ENCODE data around the gene BNC2.

- no peak for TF ChIP-seq CTCF (IDR thresholded peaks at IDR 0.05; ENCODE audit: poor library complexity)
- no peak for TF ChIP-seq EZH2 (IDR thresholded peaks at IDR 0.05; ENCODE audit: borderline replicate concordance)
- TF ChIP-seq EZH2phosphoT487 (IDR thresholded peaks at IDR 0.05; ENCODE audit: low read depth, severe bottlenecking, unreplicated experiment) = no peak
These were observed 251.1 kb downstream of the BNC2 start for GRCh38 chr9:16619402-16619801.
